Measurements from ENCODE around the gene MTFP1. TPM values are rescaled to one million over a fixed set of nuclear protein-coding genes. Genes with fewer than 3 reads are reported as not detected.

MTFP1 gene
- total RNA-seq, 2 donors from 2014 or later, result 25.9 to 30.8 TPM

DNA sequence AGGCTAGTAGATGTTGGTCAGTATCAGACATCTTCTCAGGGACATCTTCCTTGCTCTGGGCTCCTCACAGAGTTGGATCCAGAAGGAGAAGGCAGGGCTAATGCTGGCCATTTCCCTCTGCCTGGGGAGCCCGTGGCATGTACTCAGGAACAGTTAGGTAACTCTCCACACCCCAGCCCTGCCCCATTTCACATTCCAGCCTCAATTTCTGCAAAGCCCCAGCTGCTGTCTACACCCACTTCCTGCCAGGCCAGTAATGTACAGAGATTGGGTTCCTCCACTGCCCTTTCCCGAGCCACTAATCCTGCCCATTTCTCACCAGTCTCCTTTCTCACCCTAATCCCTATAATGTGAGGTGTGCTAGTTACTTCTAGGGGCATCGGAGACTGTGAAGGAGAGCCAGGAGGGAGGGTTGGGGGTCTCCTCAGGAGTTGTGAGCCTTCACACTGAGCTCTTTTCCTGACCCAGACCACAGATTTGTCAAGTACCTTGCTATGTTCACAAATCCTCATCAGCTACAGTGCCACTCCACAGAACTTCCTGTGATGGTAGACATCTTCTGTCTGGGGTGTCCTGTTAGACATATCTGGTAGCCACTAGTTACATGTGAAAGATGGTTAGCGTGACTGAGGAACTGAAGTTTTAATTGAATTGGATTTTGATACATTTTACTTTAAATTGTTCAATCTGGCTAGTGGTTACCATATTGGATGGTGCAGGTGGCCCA lies 47.6 kb downstream of the MTFP1 start:
- no peaks in the 10 kb centered on the region for H3K36me3 ChIP-seq (ENCODE audit: control insufficient read depth, insufficient read depth, low read length)
- no peak overlapping the region for H3K9ac ChIP-seq (ENCODE audit: extremely low read depth, low read length, poor library complexity, severe bottlenecking)
- 78 to 100% methylated on average over 2 to 3 of the region's 4 CpGs for WGBS, 2 experiments (ENCODE audit: insufficient coverage in 1 of 2, insufficient read length in 1 of 2)
- DNase-seq, result no peak
- no peak overlapping the region for H3K4me3 ChIP-seq (ENCODE audit: low read length)
- H3K9me3 Mint-ChIP-seq, result no peaks in the 10 kb centered on the region
- H3K4me3 Mint-ChIP-seq, result no peak overlapping the region
- H3K27me3 ChIP-seq (ENCODE audit: control insufficient read depth, insufficient read depth, low read length, poor library complexity, severe bottlenecking), result peaks cover 6% of the 10 kb centered on the region
- no peaks in the 10 kb centered on the region for H3K36me3 Mint-ChIP-seq (ENCODE audit: low read depth)
- H3K27me3 Mint-ChIP-seq (ENCODE audit: insufficient read depth), result peaks cover 22% of the 10 kb centered on the region
- TF ChIP-seq, protein P1, sequence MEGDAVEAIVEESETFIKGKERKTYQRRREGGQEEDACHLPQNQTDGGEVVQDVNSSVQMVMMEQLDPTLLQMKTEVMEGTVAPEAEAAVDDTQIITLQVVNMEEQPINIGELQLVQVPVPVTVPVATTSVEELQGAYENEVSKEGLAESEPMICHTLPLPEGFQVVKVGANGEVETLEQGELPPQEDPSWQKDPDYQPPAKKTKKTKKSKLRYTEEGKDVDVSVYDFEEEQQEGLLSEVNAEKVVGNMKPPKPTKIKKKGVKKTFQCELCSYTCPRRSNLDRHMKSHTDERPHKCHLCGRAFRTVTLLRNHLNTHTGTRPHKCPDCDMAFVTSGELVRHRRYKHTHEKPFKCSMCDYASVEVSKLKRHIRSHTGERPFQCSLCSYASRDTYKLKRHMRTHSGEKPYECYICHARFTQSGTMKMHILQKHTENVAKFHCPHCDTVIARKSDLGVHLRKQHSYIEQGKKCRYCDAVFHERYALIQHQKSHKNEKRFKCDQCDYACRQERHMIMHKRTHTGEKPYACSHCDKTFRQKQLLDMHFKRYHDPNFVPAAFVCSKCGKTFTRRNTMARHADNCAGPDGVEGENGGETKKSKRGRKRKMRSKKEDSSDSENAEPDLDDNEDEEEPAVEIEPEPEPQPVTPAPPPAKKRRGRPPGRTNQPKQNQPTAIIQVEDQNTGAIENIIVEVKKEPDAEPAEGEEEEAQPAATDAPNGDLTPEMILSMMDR (conservative IDR thresholded peaks at IDR 0.05), result no peak
- H3K27ac Mint-ChIP-seq, result no peak overlapping the region
- no peaks in the 10 kb centered on the region for H3K4me1 ChIP-seq (ENCODE audit: control insufficient read depth, insufficient read depth, low read length)
- H3K4me1 Mint-ChIP-seq, result peaks cover 10% of the 10 kb centered on the region
- no peak overlapping the region for H3K27ac ChIP-seq (ENCODE audit: low read depth, low read length)
- no peaks in the 10 kb centered on the region for H3K9me3 ChIP-seq (ENCODE audit: control insufficient read depth, low read length)

GRCh38 chr22:30474121-30474520 lies 48.6 kb downstream of the MTFP1 start:
- H3K4me1 Mint-ChIP-seq, result peaks cover 10% of the 10 kb centered on the region
- H3K9me3 Mint-ChIP-seq, result no peaks in the 10 kb centered on the region
- TF ChIP-seq, protein P1 (conservative IDR thresholded peaks at IDR 0.05), result no peak
- H3K4me1 ChIP-seq (ENCODE audit: control insufficient read depth, insufficient read depth, low read length), result no peaks in the 10 kb centered on the region
- 87 to 95% methylated on average over 4 of the region's 4 CpGs for WGBS, 2 experiments (ENCODE audit: insufficient coverage in 1 of 2, insufficient read length in 1 of 2)
- peaks cover 21% of the 10 kb centered on the region for H3K27me3 Mint-ChIP-seq (ENCODE audit: insufficient read depth)
- H3K27ac Mint-ChIP-seq, result no peak overlapping the region
- H3K4me3 ChIP-seq (ENCODE audit: low read length), result no peak overlapping the region
- no peak overlapping the region for H3K27ac ChIP-seq (ENCODE audit: low read depth, low read length)
- H3K27me3 ChIP-seq (ENCODE audit: control insufficient read depth, insufficient read depth, low read length, poor library complexity, severe bottlenecking), result peaks cover 6% of the 10 kb centered on the region
- no peak overlapping the region for H3K4me3 Mint-ChIP-seq
- H3K9ac ChIP-seq (ENCODE audit: extremely low read depth, low read length, poor library complexity, severe bottlenecking), result no peak overlapping the region
- DNase-seq, result no peak
- no peaks in the 10 kb centered on the region for H3K36me3 ChIP-seq (ENCODE audit: control insufficient read depth, insufficient read depth, low read length)
- H3K36me3 Mint-ChIP-seq (ENCODE audit: low read depth), result no peaks in the 10 kb centered on the region
- H3K9me3 ChIP-seq (ENCODE audit: control insufficient read depth, low read length), result no peaks in the 10 kb centered on the region

GRCh38 chr22:30474683-30475424 lies 49.3 kb downstream of the MTFP1 start:
- DNase-seq, result no peak
- Mint-ChIP-seq H3K36me3 (ENCODE audit: low read depth) (no peaks in the 10 kb centered on the region), H3K27me3 (ENCODE audit: insufficient read depth) (peaks cover 21% of the 10 kb centered on the region), H3K27ac (no peak overlapping the region), H3K9me3 (no peaks in the 10 kb centered on the region), H3K4me3 (no peak overlapping the region), H3K4me1 (peaks cover 10% of the 10 kb centered on the region)
- Histone ChIP-seq H3K27ac (ENCODE audit: low read depth, low read length) (no peak overlapping the region), H3K27me3 (ENCODE audit: control insufficient read depth, insufficient read depth, low read length, poor library complexity, severe bottlenecking) (peaks cover 6% of the 10 kb centered on the region), H3K4me1 (ENCODE audit: control insufficient read depth, insufficient read depth, low read length) (no peaks in the 10 kb centered on the region), H3K36me3 (ENCODE audit: control insufficient read depth, insufficient read depth, low read length) (no peaks in the 10 kb centered on the region), H3K4me3 (ENCODE audit: low read length) (no peak overlapping the region), H3K9ac (ENCODE audit: extremely low read depth, low read length, poor library complexity, severe bottlenecking) (no peak overlapping the region), H3K9me3 (ENCODE audit: control insufficient read depth, low read length) (no peaks in the 10 kb centered on the region)
- 83 to 86% methylated on average over 3 to 6 of the region's 6 CpGs for WGBS, 2 experiments (ENCODE audit: insufficient coverage in 1 of 2, insufficient read length in 1 of 2)
- TF ChIP-seq, protein P1 (conservative IDR thresholded peaks at IDR 0.05), result no peak

Other genes starting within 250 kb of the MTFP1 start
- under 1 TPM; 0.31 to 0.77 TPM for gene LIF, start 179.0 kb upstream of the MTFP1 start, total RNA-seq
- gene OSM, start 158.9 kb upstream of the MTFP1 start, total RNA-seq, result not detected
- gene CASTOR1, start 136.3 kb upstream of the MTFP1 start, total RNA-seq, result 10 to 100 TPM; 19.2 to 19.5 TPM
- 10 to 100 TPM; 12.1 to 13.7 TPM for gene TBC1D10A, start 98.8 kb upstream of the MTFP1 start, total RNA-seq
- 100 to 1,000 TPM; 191 to 195 TPM for gene SF3A1, start 68.9 kb upstream of the MTFP1 start, total RNA-seq
- gene CCDC157, start 68.8 kb upstream of the MTFP1 start, total RNA-seq, result 1 to 10 TPM; 6.1 to 7.2 TPM
- 10 to 100 TPM; 44.0 to 46.7 TPM for gene RNF215, start 38.4 kb upstream of the MTFP1 start, total RNA-seq
- gene SEC14L2, start 28.8 kb upstream of the MTFP1 start, total RNA-seq, result 10 to 100 TPM; 13.9 to 19.1 TPM
- not detected for gene SEC14L3, start 46.2 kb downstream of the MTFP1 start, total RNA-seq
- gene SEC14L4, start 79.9 kb downstream of the MTFP1 start, total RNA-seq, result under 1 TPM; 0.49 to 0.62 TPM
- gene SEC14L6, start 121.0 kb downstream of the MTFP1 start, total RNA-seq, result 1 to 10 TPM; 1.6 to 2.1 TPM
- 10 to 100 TPM; 26.4 to 28.3 TPM for gene GAL3ST1, start 148.9 kb downstream of the MTFP1 start, total RNA-seq
- 10 to 100 TPM; 78.7 to 90.2 TPM for gene PES1, start 166.1 kb downstream of the MTFP1 start, total RNA-seq
- gene TCN2, start 181.4 kb downstream of the MTFP1 start, total RNA-seq, result 10 to 100 TPM; 71.8 to 73.6 TPM
- 1 to 10 TPM; 2.3 to 3.9 TPM for gene SLC35E4, start 210.0 kb downstream of the MTFP1 start, total RNA-seq
- gene DUSP18, start 242.1 kb downstream of the MTFP1 start, total RNA-seq, result 1 to 10 TPM; 7.3 to 7.6 TPM

Data from endodermal cell (in vitro differentiated cells).